VCaP (cell line): ENCODE data around the gene GPR158.

ENCODE experiments used
- H3K27ac ChIP-seq: fragments of 450-650 bp; 2 replicates; pipeline ENCODE4 v1.5.1; 2017
- CTCF ChIP-seq: fragments of 450-650 bp; conservative IDR thresholded peaks from 2 replicates; pipeline ENCODE4 v1.5.1; 2017; ENCODE audit warnings: mild to moderate bottlenecking, moderate library complexity

Gene GPR158

GRCh38 chr10:25522946-25523608 is 348.3 kb downstream of the GPR158 start:
- TF ChIP-seq CTCF: 0 out of 2 replicates have a peak, but pooled peaks have one; percentile 27
- no peak overlapping the region for H3K27ac ChIP-seq

GRCh38 chr10:25530306-25530705 is 355.5 kb downstream of the GPR158 start:
- no peak for TF ChIP-seq CTCF

DNA sequence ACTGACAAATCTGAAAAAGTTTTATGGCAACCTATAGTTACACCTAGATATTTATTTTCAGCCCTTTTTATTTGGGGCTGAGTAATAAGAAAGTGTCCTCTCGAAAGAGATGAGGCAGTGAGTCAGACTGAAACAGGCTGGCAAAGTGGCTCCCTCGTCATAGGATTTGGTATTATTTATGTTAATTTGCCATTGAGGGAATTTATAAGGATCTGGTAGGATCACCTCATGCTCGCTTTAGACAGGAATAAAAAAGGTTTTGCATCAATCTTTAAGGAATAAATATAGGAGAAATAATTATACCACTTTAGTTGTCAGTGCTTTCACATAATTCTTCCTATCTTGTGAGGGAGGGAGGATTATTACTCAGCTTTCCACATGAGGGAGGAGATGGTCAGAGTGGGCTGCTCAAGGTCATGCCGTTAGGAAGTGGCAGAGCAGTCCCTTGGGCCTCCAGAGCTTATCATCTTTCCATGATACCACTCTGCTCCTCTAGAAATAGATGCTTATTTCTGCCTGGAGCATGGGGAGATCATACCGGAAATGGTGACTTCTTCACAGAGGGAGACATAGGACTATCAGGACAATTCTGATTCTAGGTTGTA is 356.8 kb downstream of the GPR158 start:
- no peak for TF ChIP-seq CTCF
- no peak overlapping the region for H3K27ac ChIP-seq

More at GRCh38 chr10:25530306-25530705, 355.5 kb downstream of the GPR158 start:
- H3K27ac ChIP-seq: peak overlapping the region; percentile 47

DNA sequence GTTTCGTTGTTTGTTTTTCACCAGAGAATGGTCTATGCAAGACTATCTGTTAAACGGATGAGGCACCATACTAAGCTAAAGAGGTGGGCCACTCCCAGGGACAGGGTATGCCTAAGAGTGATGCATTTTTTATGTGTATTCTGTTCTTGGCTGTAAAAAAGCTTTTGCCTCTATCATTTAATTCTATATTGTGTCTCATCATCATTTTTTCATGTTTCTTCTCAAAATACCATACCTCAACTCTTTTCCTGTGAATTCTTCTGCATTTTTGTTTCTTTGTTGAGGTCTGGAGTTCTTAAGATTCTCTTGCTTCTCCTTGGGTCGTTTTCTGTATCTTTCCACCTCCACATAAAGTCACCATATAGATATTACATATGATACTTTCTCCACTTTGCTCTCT is 357.4 kb downstream of the GPR158 start:
- no peak for TF ChIP-seq CTCF
- no peak overlapping the region for H3K27ac ChIP-seq

DNA sequence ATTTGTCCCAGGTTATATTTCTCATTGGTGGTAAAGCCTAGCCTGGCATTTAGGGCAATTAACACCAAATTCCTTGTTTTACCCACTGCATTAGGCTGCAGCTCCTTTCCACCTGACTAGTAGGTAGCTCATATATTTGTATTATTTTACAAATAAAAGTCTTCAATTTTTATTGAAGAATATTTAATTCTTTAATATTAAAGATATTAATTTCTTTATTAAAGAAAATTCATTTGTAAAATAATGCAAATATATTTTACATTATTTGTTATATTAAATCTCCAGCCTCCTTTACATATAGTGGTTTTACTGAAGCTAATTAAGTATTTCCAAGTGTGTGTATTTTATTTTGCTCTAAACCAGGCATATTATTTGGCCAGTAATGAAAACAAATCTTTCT is 361.2 kb downstream of the GPR158 start:
- no peak overlapping the region for H3K27ac ChIP-seq
- no peak for TF ChIP-seq CTCF

GRCh38 chr10:25547382-25547781 is 372.6 kb downstream of the GPR158 start:
- no peak for TF ChIP-seq CTCF
- no peak overlapping the region for H3K27ac ChIP-seq

DNA sequence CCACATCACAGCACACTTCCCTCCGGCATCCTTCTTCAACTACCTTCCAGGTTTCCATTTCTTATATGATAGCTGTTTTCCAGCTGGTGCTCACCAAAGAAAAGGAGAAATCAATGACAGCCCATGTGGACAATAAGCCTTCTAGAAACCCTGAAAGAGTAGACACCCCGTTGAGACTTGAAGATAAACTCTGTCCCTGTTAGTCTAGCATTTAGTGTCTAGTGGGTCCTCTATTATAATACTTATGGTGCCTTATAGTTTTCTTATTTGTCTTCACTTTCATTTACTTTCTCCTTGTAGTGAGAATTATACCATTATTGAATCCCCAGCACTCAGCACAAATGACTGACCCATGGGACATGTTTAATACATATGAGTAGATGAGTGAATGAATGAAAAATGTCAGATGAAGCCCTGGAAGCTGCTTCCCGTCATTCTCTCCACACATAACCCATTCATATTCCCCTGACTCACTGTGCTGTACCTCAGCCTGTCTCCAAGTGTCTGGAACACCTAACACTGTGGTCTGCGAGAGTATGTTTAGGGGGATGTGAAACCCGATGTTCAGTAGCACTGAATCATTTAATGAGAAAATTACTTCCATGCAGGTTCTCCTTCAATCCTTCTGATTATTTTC is 377.6 kb downstream of the GPR158 start:
- no peak overlapping the region for H3K27ac ChIP-seq
- TF ChIP-seq CTCF: no peak
